Neural cell (in vitro differentiated cells): ENCODE measurements around the gene STK32B. TPM values are rescaled to one million over a fixed set of nuclear protein-coding genes. Genes with fewer than 3 reads are reported as not detected.
A peak's percentile ranks its signal among the peaks of the same experiment; 100 is the strongest.
"Not testable (repeated sequence)": the region's sequence is repeated elsewhere in the genome, so short reads cannot be mapped to it uniquely, and the experiment has no call there.

Experiments used
- H2AFZ ChIP-seq: fragments of 200-600, 300-800 bp; sonication (generic), shearing (Covaris generic); 2 replicates; pipeline ENCODE4 v1.6.0; 2014; ENCODE audit warnings: low read depth, mild to moderate bottlenecking, antibody characterized with exemption, low read length, moderate library complexity
- H3F3A ChIP-seq: fragments of 200-600 bp; shearing (Covaris generic); 2 replicates; pipeline ENCODE4 v1.6.1; 2016; ENCODE audit warnings: mild to moderate bottlenecking, moderate library complexity, mixed read lengths, antibody characterized with exemption, low read length; ENCODE audit not compliant: insufficient read depth, poor library complexity, severe bottlenecking
- H3K27ac ChIP-seq: fragments of 200-600, 300-800 bp; sonication (generic), shearing (Covaris generic); 2 replicates; pipeline ENCODE4 v1.5.1; 2014; ENCODE audit warnings: mild to moderate bottlenecking, low read length, moderate library complexity
- H3K27me3 ChIP-seq: fragments of 300-800, 200-600 bp; sonication (generic), shearing (Covaris generic); 2 replicates; pipeline ENCODE4 v1.6.0; 2014; ENCODE audit warnings: mild to moderate bottlenecking, low read depth, low read length, moderate library complexity; ENCODE audit not compliant: insufficient read depth
- H3K36me3 ChIP-seq: fragments of 300-800, 200-600 bp; sonication (generic), shearing (Covaris generic); 2 replicates; pipeline ENCODE4 v1.5.1; 2014; ENCODE audit warnings: mild to moderate bottlenecking, antibody characterized with exemption, low read length, moderate library complexity; ENCODE audit not compliant: insufficient read depth
- H3K4me2 ChIP-seq: fragments of 300-800, 200-600 bp; sonication (generic), shearing (Covaris generic); 2 replicates; pipeline ENCODE4 v1.6.0; 2014; ENCODE audit warnings: mild to moderate bottlenecking, low read length
- H3K4me3 ChIP-seq: fragments of 300-800, 200-600 bp; sonication (generic), shearing (Covaris generic); 2 replicates; pipeline ENCODE4 v1.5.1; 2014; ENCODE audit warnings: mild to moderate bottlenecking, low read length, moderate library complexity
- H3K79me2 ChIP-seq: fragments of 200-600 bp; shearing (Covaris generic); replicated peaks from 2 replicates; pipeline ENCODE4 v1.6.0; 2014; ENCODE audit warnings: mild to moderate bottlenecking, low read length, moderate library complexity; ENCODE audit not compliant: insufficient read depth
- H3K9ac ChIP-seq: fragments of 300-800, 200-600 bp; sonication (generic), shearing (Covaris generic); 2 replicates; pipeline ENCODE4 v1.6.1; 2016; ENCODE audit warnings: mild to moderate bottlenecking, low read length, mixed read lengths
- H3K9me2 ChIP-seq: fragments of 200-600 bp; shearing (Covaris generic); 2 replicates; pipeline ENCODE4 v1.6.1; 2016; ENCODE audit warnings: mild to moderate bottlenecking, low read length, mixed read lengths; ENCODE audit not compliant: insufficient read depth
- H3K9me3 ChIP-seq: fragments of 200-600, 300-800 bp; sonication (generic), shearing (Covaris generic); 2 replicates; pipeline ENCODE4 v1.6.1; 2016; ENCODE audit warnings: mild to moderate bottlenecking, mixed run types, low read length, moderate library complexity, mixed read lengths
- H4K20me1 ChIP-seq: fragments of 200-600 bp; shearing (Covaris generic); 2 replicates; pipeline ENCODE4 v1.6.1; 2016; ENCODE audit warnings: mild to moderate bottlenecking, mixed run types; ENCODE audit not compliant: insufficient read depth
- EP300 ChIP-seq: fragments of 450-650 bp; conservative IDR thresholded peaks from 2 replicates; pipeline ENCODE4 v1.6.1; 2014; ENCODE audit warnings: antibody characterized with exemption, mild to moderate bottlenecking, moderate library complexity; ENCODE audit not compliant: poor library complexity, severe bottlenecking
- EZH2 ChIP-seq: fragments of 200-600, 300-800 bp; shearing (Covaris generic), sonication (generic); IDR thresholded peaks from 2 replicates; pipeline ENCODE4 v1.6.1; 2014; ENCODE audit warnings: antibody characterized with exemption, low read length, borderline replicate concordance, mild to moderate bottlenecking; ENCODE audit not compliant: insufficient read depth, poor library complexity, severe bottlenecking
- MXI1 ChIP-seq: fragments of 450-650 bp; conservative IDR thresholded peaks from 2 replicates; pipeline ENCODE4 v1.6.1; 2014; ENCODE audit warnings: antibody characterized with exemption, mild to moderate bottlenecking; ENCODE audit not compliant: poor library complexity, severe bottlenecking
- POLR2AphosphoS5 ChIP-seq: IDR thresholded peaks from 2 replicates; pipeline ENCODE4 v1.6.1; 2012
- RAD21 ChIP-seq: fragments of 450-650 bp; conservative IDR thresholded peaks from 2 replicates; pipeline ENCODE4 v1.6.1; 2014; ENCODE audit warnings: antibody characterized with exemption, mild to moderate bottlenecking, moderate library complexity
- SMC3 ChIP-seq: fragments of 450-650 bp; conservative IDR thresholded peaks from 2 replicates; pipeline ENCODE4 v1.6.1; 2014; ENCODE audit warnings: antibody characterized with exemption, mild to moderate bottlenecking, moderate library complexity; ENCODE audit not compliant: poor library complexity
- TAF1 ChIP-seq: IDR thresholded peaks from 2 replicates; pipeline ENCODE4 v1.6.1; 2012; ENCODE audit warnings: low read depth
- polyA plus RNA-seq: library from polyadenylated mRNA; depleted of rRNA; stranded (reverse); fragments of >200 nt; gene quantifications from 2 replicates; pipeline ENCODE4 v1.2.3, GENCODE V29; 2014
- TF ChIP-seq, protein P1 (sequence below): IDR thresholded peaks from 2 replicates; pipeline ENCODE4 v1.6.1; 2012; ENCODE audit warnings: borderline replicate concordance
- TF ChIP-seq, protein P2 (sequence below): fragments of 450-650 bp; IDR thresholded peaks from 2 replicates; pipeline ENCODE4 v1.5.1; 2014; ENCODE audit warnings: antibody characterized with exemption, mild to moderate bottlenecking, moderate library complexity; ENCODE audit not compliant: poor library complexity, severe bottlenecking

Gene STK32B
- polyA plus RNA-seq, 1 donor from 2014 or later, result 42.8 TPM

DNA sequence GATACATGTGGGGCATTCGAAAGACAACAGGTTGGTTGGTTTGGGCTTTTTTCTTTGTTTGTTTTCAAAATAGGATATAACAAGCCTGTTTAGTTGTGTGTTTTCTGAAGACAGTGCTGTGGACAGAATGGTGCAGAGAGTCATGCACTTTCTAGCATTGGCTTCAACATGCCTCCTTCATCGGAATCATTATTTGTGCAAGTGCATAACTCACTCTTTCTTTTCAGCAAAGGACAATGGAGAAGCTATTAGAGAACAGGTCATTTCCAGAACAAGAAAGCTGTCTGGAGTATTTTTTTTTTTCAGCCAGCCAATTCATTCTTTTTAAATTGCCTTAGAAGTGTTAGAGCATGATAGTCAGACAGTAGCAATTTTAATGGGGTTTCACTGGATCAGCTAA, 225.8 kb downstream of the STK32B start:
- Histone ChIP-seq H3K4me2 (no peak overlapping the region), H3F3A (peaks cover 4% of the 10 kb centered on the region), H2AFZ (no peak overlapping the region), H3K9me2 (no peaks in the 10 kb centered on the region), H3K9ac (no peak overlapping the region), H4K20me1 (no peaks in the 10 kb centered on the region), H3K36me3 (no peaks in the 10 kb centered on the region), H3K79me2 (no peaks in the 10 kb centered on the region), H3K9me3 (no peaks in the 10 kb centered on the region), H3K27ac (peak overlapping the region; percentile 65), H3K27me3 (no peaks in the 10 kb centered on the region), H3K4me3 (no peak overlapping the region)
- TF ChIP-seq, protein P1, sequence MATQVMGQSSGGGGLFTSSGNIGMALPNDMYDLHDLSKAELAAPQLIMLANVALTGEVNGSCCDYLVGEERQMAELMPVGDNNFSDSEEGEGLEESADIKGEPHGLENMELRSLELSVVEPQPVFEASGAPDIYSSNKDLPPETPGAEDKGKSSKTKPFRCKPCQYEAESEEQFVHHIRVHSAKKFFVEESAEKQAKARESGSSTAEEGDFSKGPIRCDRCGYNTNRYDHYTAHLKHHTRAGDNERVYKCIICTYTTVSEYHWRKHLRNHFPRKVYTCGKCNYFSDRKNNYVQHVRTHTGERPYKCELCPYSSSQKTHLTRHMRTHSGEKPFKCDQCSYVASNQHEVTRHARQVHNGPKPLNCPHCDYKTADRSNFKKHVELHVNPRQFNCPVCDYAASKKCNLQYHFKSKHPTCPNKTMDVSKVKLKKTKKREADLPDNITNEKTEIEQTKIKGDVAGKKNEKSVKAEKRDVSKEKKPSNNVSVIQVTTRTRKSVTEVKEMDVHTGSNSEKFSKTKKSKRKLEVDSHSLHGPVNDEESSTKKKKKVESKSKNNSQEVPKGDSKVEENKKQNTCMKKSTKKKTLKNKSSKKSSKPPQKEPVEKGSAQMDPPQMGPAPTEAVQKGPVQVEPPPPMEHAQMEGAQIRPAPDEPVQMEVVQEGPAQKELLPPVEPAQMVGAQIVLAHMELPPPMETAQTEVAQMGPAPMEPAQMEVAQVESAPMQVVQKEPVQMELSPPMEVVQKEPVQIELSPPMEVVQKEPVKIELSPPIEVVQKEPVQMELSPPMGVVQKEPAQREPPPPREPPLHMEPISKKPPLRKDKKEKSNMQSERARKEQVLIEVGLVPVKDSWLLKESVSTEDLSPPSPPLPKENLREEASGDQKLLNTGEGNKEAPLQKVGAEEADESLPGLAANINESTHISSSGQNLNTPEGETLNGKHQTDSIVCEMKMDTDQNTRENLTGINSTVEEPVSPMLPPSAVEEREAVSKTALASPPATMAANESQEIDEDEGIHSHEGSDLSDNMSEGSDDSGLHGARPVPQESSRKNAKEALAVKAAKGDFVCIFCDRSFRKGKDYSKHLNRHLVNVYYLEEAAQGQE, result no peak
- TF ChIP-seq MXI1 (no peak), TAF1 (no peak), POLR2AphosphoS5 (peak; percentile 38), EZH2 (no peak), SMC3 (no peak), RAD21 (no peak), EP300 (peak; percentile 78)
- TF ChIP-seq, protein P2, sequence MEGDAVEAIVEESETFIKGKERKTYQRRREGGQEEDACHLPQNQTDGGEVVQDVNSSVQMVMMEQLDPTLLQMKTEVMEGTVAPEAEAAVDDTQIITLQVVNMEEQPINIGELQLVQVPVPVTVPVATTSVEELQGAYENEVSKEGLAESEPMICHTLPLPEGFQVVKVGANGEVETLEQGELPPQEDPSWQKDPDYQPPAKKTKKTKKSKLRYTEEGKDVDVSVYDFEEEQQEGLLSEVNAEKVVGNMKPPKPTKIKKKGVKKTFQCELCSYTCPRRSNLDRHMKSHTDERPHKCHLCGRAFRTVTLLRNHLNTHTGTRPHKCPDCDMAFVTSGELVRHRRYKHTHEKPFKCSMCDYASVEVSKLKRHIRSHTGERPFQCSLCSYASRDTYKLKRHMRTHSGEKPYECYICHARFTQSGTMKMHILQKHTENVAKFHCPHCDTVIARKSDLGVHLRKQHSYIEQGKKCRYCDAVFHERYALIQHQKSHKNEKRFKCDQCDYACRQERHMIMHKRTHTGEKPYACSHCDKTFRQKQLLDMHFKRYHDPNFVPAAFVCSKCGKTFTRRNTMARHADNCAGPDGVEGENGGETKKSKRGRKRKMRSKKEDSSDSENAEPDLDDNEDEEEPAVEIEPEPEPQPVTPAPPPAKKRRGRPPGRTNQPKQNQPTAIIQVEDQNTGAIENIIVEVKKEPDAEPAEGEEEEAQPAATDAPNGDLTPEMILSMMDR, result no peak

DNA sequence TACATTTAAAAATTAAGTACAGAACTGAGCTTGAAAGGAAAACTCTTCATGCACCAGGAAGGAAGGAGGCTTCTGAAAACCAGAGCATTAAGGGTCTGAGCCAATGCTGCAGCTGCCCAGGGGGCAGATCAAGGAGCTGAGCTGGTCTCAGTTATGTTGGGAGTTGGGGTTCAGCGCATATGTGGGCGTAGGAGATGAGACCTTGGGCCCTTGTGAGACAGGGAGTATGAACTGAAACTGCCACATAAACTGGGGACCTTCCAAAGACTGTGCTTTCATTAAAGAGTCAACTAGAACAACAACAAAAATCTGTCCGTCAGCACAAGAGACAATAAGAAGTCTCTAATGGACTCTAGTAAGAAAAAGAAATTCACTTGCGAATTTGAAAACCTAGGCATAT, 226.9 kb downstream of the STK32B start:
- H3K27me3 ChIP-seq, result no peaks in the 10 kb centered on the region
- H2AFZ ChIP-seq, result no peak overlapping the region
- no peaks in the 10 kb centered on the region for H3K36me3 ChIP-seq
- H3K9me3 ChIP-seq, result no peaks in the 10 kb centered on the region
- H3K9ac ChIP-seq, result no peak overlapping the region
- H3K4me3 ChIP-seq, result no peak overlapping the region
- no peaks in the 10 kb centered on the region for H3K79me2 ChIP-seq
- no peaks in the 10 kb centered on the region for H3K9me2 ChIP-seq
- TF ChIP-seq MXI1, result no peak
- TF ChIP-seq EP300, result no peak
- no peak for TF ChIP-seq RAD21
- TF ChIP-seq, protein P1, result no peak
- TF ChIP-seq SMC3, result no peak
- TF ChIP-seq EZH2, result no peak
- no peak for TF ChIP-seq TAF1
- TF ChIP-seq, protein P2, result no peak
- H3K4me2 ChIP-seq, result no peak overlapping the region
- no peaks in the 10 kb centered on the region for H4K20me1 ChIP-seq
- H3K27ac ChIP-seq, result peak overlapping the region; percentile 65
- H3F3A ChIP-seq, result peaks cover 4% of the 10 kb centered on the region

DNA sequence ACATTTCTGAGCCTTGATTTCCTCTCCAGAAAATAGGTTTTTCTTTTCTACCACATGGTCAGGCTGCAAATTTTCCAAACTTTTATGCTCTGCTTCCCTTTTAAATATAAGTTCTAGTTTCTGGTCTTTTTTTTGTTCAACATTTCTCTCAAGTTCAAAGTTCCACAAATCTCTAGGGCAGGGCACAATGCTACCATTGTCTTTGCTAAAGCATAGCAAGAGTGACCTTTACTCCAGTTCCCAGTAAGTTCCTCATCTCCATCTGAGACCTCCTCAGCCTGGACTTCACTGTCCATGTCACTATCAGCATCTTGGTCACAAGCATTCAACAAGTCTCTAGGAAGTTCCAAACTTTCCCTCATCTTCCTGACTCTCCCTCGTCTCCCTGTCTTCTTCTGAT, 228.8 kb downstream of the STK32B start:
- not testable (repeated sequence) for H3K9me2 ChIP-seq, H3K9me3 ChIP-seq, H3K27me3 ChIP-seq, H2AFZ ChIP-seq, H4K20me1 ChIP-seq, H3K4me2 ChIP-seq, H3K36me3 ChIP-seq, H3K79me2 ChIP-seq, H3K4me3 ChIP-seq, H3K9ac ChIP-seq, H3K27ac ChIP-seq, H3F3A ChIP-seq
